Ishikawa (cell line): ENCODE data around the gene RALGPS1.

ENCODE experiments used
- CEBPB ChIP-seq: IDR thresholded peaks from 2 replicates; pipeline ENCODE4 v1.6.1; 2012
- CREB1 ChIP-seq: IDR thresholded peaks from 2 replicates; pipeline ENCODE4 v1.6.1; 2012; ENCODE audit warnings: low read depth
- EGR1 ChIP-seq: IDR thresholded peaks from 2 replicates; pipeline ENCODE4 v1.6.1; 2012
- EP300 ChIP-seq: IDR thresholded peaks from 2 replicates; pipeline ENCODE4 v1.6.1; 2012; ENCODE audit warnings: borderline replicate concordance
- FOXM1 ChIP-seq: IDR thresholded peaks from 2 replicates; pipeline ENCODE4 v1.6.1; 2012; ENCODE audit warnings: low read depth, borderline replicate concordance
- MAX ChIP-seq: IDR thresholded peaks from 2 replicates; pipeline ENCODE4 v1.6.1; 2012
- NFIC ChIP-seq: IDR thresholded peaks from 2 replicates; pipeline ENCODE4 v1.6.1; 2012
- RAD21 ChIP-seq: IDR thresholded peaks from 2 replicates; pipeline ENCODE4 v1.6.1; 2012; ENCODE audit warnings: low read depth
- REST ChIP-seq: IDR thresholded peaks from 2 replicates; pipeline ENCODE4 v1.6.1; 2012; ENCODE audit warnings: low read depth, mild to moderate bottlenecking
- TAF1 ChIP-seq: IDR thresholded peaks from 2 replicates; pipeline ENCODE4 v1.6.1; 2012; ENCODE audit warnings: low read depth, mild to moderate bottlenecking
- TCF12 ChIP-seq: IDR thresholded peaks from 2 replicates; pipeline ENCODE4 v1.6.1; 2012; ENCODE audit warnings: low read depth
- TEAD4 ChIP-seq: IDR thresholded peaks from 2 replicates; pipeline ENCODE4 v1.6.1; 2012
- USF1 ChIP-seq: IDR thresholded peaks from 2 replicates; pipeline ENCODE4 v1.6.1; 2012
- YY1 ChIP-seq: IDR thresholded peaks from 2 replicates; pipeline ENCODE4 v1.6.1; 2012; ENCODE audit warnings: low read depth
- ZBTB7A ChIP-seq: IDR thresholded peaks from 2 replicates; pipeline ENCODE4 v1.6.1; 2012; ENCODE audit warnings: low read depth

Gene RALGPS1

DNA sequence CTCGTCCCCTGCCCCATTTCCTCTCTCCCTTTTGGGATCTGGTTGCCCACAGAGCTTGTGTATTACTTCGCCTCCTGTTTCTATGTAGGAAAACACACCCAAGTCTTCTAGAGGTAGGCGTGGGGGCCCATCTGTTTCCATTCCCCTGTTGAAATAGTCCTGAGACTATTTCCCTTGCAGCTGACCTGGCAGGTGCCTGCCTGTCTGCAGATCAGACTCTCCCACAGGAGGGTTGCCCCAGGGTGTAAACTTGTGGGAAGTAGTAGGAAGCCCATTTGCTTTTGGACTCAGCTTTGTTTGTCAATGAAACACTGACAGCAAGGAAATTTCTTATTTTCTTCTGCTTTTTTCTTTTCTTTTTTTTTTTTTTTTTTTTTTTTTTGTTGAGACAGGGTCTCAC is 333.7 kb downstream of the RALGPS1 start:
- TF ChIP-seq NFIC, result no peak
- no peak for TF ChIP-seq TCF12
- no peak for TF ChIP-seq FOXM1
- no peak for TF ChIP-seq TAF1
- no peak for TF ChIP-seq YY1
- no peak for TF ChIP-seq REST

GRCh38 chr9:127249877-127250276 is 335.3 kb downstream of the RALGPS1 start:
- TF ChIP-seq YY1, result no peak
- no peak for TF ChIP-seq CEBPB
- TF ChIP-seq FOXM1, result no peak
- TF ChIP-seq MAX, result no peak
- no peak for TF ChIP-seq RAD21
- no peak for TF ChIP-seq TEAD4
- no peak for TF ChIP-seq EP300
- TF ChIP-seq TCF12, result no peak
- no peak for TF ChIP-seq CREB1

DNA sequence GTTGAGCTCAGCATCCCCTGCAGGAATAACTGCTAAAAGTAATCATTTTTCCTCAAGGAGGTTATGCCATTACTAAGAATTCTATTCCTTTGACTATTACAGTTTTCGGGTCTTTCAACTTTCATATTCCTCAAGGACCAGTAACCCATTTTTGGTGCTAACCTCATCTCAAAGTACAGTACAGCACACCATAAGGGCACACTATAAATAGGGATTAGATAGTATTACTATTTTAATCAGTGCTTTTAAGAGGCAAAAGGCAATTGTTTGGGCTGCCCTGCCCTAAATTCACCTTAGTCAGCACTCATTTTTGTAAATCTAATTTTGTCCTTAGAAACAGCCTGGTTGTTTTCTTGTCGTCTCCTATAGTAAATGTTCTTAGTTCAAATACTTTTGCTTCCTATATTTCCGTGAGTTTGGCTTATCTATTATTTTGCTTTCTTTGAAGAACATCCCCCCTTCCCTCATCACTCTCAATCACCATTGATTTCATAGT is 336.4 kb downstream of the RALGPS1 start:
- TF ChIP-seq FOXM1, result no peak
- no peak for TF ChIP-seq CREB1
- no peak for TF ChIP-seq USF1

GRCh38 chr9:127252410-127253318 is 338.1 kb downstream of the RALGPS1 start:
- TF ChIP-seq CREB1 (no peak), TCF12 (no peak), REST (no peak), YY1 (no peak), FOXM1 (no peak), EGR1 (no peak), ZBTB7A (no peak), CEBPB (no peak), EP300 (no peak), TEAD4 (no peak), USF1 (no peak), RAD21 (no peak)

- TF ChIP-seq ZBTB7A, result no peak
- TF ChIP-seq FOXM1, result no peak
- TF ChIP-seq TAF1, result no peak
- no peak for TF ChIP-seq CEBPB
- TF ChIP-seq USF1, result no peak
- TF ChIP-seq NFIC, result no peak
- TF ChIP-seq TEAD4, result no peak
- TF ChIP-seq RAD21, result no peak
- TF ChIP-seq EP300, result no peak
- TF ChIP-seq REST, result no peak
- TF ChIP-seq MAX, result no peak
- no peak for TF ChIP-seq YY1
- TF ChIP-seq CREB1, result no peak
- TF ChIP-seq TCF12, result no peak
- no peak for TF ChIP-seq EGR1
Observed at GRCh38 chr9:127253446-127253845, 338.9 kb downstream of the RALGPS1 start.
